Activated CD4-positive, alpha-beta T cell treated with anti-CD3 and anti-CD28 coated beads for 48 hours (primary cell): ENCODE measurements around the gene KCNMA1.
"Not testable (repeated sequence)": the region's sequence is repeated elsewhere in the genome, so short reads cannot be mapped to it uniquely, and the experiment has no call there.

ENCODE experiments used
- DNase-seq: peaks from one replicate; pipeline ENCODE4 v3.0.0-alpha.2; 2020

KCNMA1 gene

GRCh38 chr10:77526868-77527617 lies 110.6 kb downstream of the KCNMA1 start:
- no peak for DNase-seq

GRCh38 chr10:77524281-77524711 lies 113.3 kb downstream of the KCNMA1 start:
- DNase-seq: no peak

GRCh38 chr10:77522268-77522809 lies 115.3 kb downstream of the KCNMA1 start:
- no peak for DNase-seq

GRCh38 chr10:77520995-77521394 lies 116.6 kb downstream of the KCNMA1 start:
- no peak for DNase-seq

- DNase-seq: no peak
Observed at GRCh38 chr10:77520290-77520689, 117.3 kb downstream of the KCNMA1 start.

GRCh38 chr10:77519791-77520190 lies 117.8 kb downstream of the KCNMA1 start:
- not testable (repeated sequence) for DNase-seq

- no peak for DNase-seq
Observed at GRCh38 chr10:77518910-77519274, 118.7 kb downstream of the KCNMA1 start.

- no peak for DNase-seq
Observed at GRCh38 chr10:77518241-77518909, 119.2 kb downstream of the KCNMA1 start.

- DNase-seq: no peak
Observed at GRCh38 chr10:77516575-77516974, 121.0 kb downstream of the KCNMA1 start.

GRCh38 chr10:77514870-77515269 lies 122.7 kb downstream of the KCNMA1 start:
- no peak for DNase-seq

GRCh38 chr10:77513781-77514331 lies 123.8 kb downstream of the KCNMA1 start:
- no peak for DNase-seq

GRCh38 chr10:77513220-77513619 lies 124.4 kb downstream of the KCNMA1 start:
- DNase-seq: no peak

GRCh38 chr10:77512219-77512578 lies 125.4 kb downstream of the KCNMA1 start:
- DNase-seq: no peak

- no peak for DNase-seq
Observed at GRCh38 chr10:77511498-77512218, 126.0 kb downstream of the KCNMA1 start.

- no peak for DNase-seq
Observed at GRCh38 chr10:77510695-77511094, 126.9 kb downstream of the KCNMA1 start.

- no peak for DNase-seq
Observed at GRCh38 chr10:77510294-77510693, 127.3 kb downstream of the KCNMA1 start.

- DNase-seq: no peak
Observed at GRCh38 chr10:77509391-77509790, 128.2 kb downstream of the KCNMA1 start.

- no peak for DNase-seq
Observed at GRCh38 chr10:77507291-77507880, 130.2 kb downstream of the KCNMA1 start.

GRCh38 chr10:77506517-77507200 lies 130.9 kb downstream of the KCNMA1 start:
- DNase-seq: no peak

- no peak for DNase-seq
Observed at GRCh38 chr10:77505431-77506334, 131.9 kb downstream of the KCNMA1 start.

GRCh38 chr10:77504873-77505257 lies 132.7 kb downstream of the KCNMA1 start:
- peak; percentile 11 for DNase-seq
